ENCODE measurements around the gene CHRM2.
"Not testable (repeated sequence)": the region's sequence is repeated elsewhere in the genome, so short reads cannot be mapped to it uniquely, and the experiment has no call there.

Gene CHRM2

DNA sequence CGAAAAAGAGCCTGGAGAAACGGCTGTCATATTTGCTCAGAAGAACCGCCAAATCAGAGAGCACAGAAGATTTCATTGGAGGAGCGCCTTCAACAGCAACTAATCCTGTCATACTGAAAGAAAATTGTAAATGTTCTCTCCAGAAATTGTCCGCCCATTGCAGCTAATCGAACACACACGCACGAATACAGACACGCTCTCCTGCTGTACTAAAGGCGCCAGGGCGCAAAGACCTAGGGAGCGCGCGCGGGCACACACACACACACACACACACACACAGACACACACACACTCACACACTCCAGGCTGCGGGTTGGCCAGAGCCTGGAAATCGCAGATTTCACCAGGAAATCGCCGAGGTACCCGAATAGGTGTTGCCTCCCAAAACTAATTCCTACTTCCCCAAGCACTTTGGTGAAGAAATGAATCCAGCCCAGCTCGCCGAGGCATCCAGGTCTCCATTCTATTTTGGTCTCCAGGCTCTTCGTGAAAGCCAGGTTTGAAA lies at the start of gene CHRM2:
Gene CHRM2 (plus strand): TSS at position 157 of the 505 bp plus-strand sequence. CDS start 146,214 bp downstream, outside the sequence.
- TF ChIP-seq, protein P1, sequence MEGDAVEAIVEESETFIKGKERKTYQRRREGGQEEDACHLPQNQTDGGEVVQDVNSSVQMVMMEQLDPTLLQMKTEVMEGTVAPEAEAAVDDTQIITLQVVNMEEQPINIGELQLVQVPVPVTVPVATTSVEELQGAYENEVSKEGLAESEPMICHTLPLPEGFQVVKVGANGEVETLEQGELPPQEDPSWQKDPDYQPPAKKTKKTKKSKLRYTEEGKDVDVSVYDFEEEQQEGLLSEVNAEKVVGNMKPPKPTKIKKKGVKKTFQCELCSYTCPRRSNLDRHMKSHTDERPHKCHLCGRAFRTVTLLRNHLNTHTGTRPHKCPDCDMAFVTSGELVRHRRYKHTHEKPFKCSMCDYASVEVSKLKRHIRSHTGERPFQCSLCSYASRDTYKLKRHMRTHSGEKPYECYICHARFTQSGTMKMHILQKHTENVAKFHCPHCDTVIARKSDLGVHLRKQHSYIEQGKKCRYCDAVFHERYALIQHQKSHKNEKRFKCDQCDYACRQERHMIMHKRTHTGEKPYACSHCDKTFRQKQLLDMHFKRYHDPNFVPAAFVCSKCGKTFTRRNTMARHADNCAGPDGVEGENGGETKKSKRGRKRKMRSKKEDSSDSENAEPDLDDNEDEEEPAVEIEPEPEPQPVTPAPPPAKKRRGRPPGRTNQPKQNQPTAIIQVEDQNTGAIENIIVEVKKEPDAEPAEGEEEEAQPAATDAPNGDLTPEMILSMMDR (IDR thresholded peaks at IDR 0.05; ENCODE audit: insufficient read depth, low read depth, low read length, missing control alignments): no peak
- no peak for DNase-seq (ENCODE audit: low read depth)
- no peak within 1 kb of the TSS for H3K4me3 ChIP-seq (ENCODE audit: low read length)

DNA sequence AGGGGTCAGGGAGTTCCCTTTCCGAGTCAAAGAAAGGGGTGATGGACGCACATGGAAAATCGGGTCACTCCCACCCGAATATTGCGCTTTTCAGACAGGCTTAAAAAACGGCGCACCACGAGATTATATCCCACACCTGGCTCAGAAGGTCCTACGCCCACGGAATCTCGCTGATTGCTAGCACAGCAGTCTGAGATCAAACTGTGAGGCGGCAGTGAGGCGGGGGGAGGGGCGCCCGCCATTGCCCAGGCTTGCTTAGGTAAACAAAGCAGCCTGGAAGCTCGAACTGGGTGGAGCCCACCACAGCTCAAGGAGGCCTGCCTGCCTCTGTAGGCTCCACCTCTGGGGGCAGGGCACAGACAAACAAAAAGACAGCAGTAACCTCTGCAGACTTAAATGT lies 37.1 kb upstream of the CHRM2 start:
- not testable (repeated sequence) for H3K4me3 ChIP-seq (ENCODE audit: low read length); DNase-seq (ENCODE audit: low read depth)

DNA sequence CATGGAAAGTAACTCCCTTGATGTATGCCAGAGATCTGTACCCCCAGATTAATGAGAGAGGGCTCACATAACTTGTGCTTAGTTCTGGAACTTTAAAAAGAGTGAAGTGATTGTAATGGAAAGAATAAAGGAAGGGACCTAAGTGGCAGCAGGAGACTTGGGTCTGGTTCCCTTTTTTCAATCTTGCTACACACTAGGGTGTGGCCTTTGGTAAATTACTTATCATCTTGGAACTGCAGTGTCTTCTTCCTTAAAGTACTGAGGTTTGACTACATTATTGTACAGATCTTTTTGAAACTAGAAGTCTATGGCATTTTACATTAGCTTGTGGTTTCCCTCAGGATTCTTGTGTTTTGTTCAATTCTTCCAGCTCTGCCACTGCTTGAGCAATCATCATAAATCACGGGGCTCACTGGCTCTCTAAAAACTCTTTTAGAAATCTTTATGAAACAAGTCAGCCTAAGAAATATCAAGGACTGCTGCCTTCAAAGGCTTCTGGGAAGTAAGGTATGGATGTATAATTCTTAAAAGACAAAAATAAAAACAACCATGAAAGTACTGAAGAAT lies 22.5 kb upstream of the CHRM2 start:
- H3K4me3 ChIP-seq (ENCODE audit: low read length): no peak overlapping the region
- TF ChIP-seq, protein P1 (IDR thresholded peaks at IDR 0.05; ENCODE audit: insufficient read depth, low read depth, low read length, missing control alignments): no peak
- no peak for DNase-seq (ENCODE audit: low read depth)

DNA sequence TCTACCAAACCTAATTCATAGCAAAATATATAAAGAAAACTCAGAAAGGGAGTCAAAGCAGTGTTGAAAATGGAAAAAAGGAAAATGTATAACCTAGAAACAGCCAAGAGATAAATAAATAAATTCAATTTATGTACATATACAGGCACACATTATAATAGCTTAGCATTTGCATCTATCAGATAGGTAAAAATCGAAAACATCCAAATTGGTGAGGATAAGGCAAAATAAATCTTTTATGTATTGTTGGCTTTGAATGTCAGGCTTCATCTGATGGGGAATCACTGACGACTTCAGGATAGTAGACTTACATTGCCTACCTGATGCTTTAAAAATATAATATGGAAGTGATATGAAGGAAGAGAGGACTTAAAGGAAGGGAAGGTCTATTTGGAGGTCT lies 20.6 kb upstream of the CHRM2 start:
- TF ChIP-seq, protein P1 (IDR thresholded peaks at IDR 0.05; ENCODE audit: insufficient read depth, low read depth, low read length, missing control alignments): no peak
- no peak overlapping the region for H3K4me3 ChIP-seq (ENCODE audit: low read length)
- no peak for DNase-seq (ENCODE audit: low read depth)

DNA sequence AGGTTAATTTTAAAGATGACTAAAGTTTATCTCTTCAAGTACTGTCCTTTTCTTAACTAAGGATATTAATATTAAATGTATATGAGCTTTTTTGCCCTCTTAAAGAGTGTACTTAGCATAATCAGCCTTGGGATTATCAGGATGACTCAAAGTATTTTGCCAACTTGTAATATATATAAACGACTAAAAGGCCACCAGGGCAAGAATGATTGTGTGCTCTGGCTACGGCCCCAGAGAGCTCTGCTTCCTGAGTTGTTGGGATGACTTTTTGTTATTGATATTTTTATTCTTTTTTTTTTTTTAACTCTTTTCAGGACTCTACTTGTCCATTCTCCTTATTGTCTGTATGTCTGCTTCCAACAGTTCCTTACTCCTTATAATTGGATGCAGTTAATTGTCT lies 14.8 kb upstream of the CHRM2 start:
- DNase-seq (ENCODE audit: low read depth): no peak
- TF ChIP-seq, protein P1 (IDR thresholded peaks at IDR 0.05; ENCODE audit: insufficient read depth, low read depth, low read length, missing control alignments): no peak
- H3K4me3 ChIP-seq (ENCODE audit: low read length): no peak overlapping the region

DNA sequence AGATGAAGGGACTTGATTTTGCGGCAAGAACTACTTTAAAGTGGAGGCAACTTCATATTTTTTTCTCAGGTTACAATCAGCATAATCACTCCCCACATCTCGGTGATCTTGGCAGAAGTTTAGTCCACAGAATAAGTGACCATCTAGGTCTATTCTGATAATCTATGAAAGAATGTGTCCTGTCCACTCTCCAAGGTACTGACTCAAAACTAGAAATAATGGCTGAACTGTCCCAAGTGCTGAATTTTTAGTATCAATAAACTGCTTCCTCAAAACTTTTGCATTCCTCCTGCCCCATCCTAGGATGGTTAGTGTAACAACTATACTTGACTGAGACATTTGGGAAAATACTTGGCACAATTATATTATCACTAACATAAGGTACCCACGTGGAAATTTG lies 10.9 kb upstream of the CHRM2 start:
- TF ChIP-seq, protein P1 (IDR thresholded peaks at IDR 0.05; ENCODE audit: insufficient read depth, low read depth, low read length, missing control alignments): no peak
- H3K4me3 ChIP-seq (ENCODE audit: low read length): no peak overlapping the region
- peak; percentile 56 for DNase-seq (ENCODE audit: low read depth)

DNA sequence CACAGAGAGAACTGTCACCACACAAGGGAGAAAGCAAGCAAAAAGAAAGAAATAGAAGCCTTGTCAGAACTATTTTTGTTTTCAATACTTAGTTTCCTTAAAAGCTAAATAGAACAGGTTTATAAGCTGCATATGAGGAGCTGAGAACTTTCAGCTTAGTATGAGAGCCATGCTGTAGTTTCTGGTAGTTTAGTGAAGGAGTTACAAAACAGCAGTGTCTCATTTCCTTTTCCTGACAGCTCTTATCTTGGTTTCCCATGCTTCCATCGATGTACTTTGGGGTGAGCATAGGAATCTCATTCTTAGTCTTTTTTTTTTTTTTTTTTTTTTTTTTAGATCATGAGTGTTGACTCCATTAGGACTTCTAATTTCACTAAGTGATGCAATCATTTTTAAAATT lies 8.6 kb upstream of the CHRM2 start:
- TF ChIP-seq, protein P1 (IDR thresholded peaks at IDR 0.05; ENCODE audit: insufficient read depth, low read depth, low read length, missing control alignments): no peak
- no peak for DNase-seq (ENCODE audit: low read depth)
- no peak overlapping the region for H3K4me3 ChIP-seq (ENCODE audit: low read length)

All from epithelial cell of esophagus (primary cell).